Choroid plexus epithelial cell (primary cell): ENCODE data around the gene ST3GAL3.
A peak's percentile ranks its signal among the peaks of the same experiment; 100 is the strongest.

Experiments
- DNase-seq: peaks from one replicate; pipeline ENCODE4 v3.0.0-alpha.2; 2010; ENCODE audit warnings: low read depth
- H3K4me3 ChIP-seq: 2 replicates; pipeline ENCODE4 v1.5.1; 2011; ENCODE audit warnings: low read depth, mild to moderate bottlenecking, control low read depth, low read length, moderate library complexity
- TF ChIP-seq, protein P1 (sequence below): conservative IDR thresholded peaks from 2 replicates; pipeline ENCODE4 v1.5.1; 2011; ENCODE audit warnings: low read depth, mild to moderate bottlenecking, control low read depth, inconsistent platforms, low read length, moderate library complexity

Gene ST3GAL3

DNA sequence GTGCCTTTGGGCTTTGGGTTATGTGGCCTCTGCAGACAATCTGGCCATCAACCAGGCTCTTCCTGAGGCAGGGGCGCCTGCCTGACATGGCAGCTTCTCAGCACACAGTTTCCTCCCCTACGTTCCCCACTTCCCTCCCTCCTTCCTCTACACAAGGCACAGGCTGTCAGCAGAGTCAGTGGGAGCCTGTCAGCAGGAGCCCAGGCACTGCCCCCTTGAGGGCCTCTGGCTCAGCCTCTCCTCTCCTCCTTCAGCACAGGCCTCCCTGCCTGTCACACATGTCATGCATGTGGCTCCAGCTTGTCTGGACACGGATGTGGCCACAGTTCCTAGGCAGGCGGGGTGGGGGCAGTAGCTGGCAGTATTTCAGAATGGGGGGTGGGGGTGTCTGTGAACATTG, 174.1 kb downstream of the ST3GAL3 start:
- TF ChIP-seq, protein P1, sequence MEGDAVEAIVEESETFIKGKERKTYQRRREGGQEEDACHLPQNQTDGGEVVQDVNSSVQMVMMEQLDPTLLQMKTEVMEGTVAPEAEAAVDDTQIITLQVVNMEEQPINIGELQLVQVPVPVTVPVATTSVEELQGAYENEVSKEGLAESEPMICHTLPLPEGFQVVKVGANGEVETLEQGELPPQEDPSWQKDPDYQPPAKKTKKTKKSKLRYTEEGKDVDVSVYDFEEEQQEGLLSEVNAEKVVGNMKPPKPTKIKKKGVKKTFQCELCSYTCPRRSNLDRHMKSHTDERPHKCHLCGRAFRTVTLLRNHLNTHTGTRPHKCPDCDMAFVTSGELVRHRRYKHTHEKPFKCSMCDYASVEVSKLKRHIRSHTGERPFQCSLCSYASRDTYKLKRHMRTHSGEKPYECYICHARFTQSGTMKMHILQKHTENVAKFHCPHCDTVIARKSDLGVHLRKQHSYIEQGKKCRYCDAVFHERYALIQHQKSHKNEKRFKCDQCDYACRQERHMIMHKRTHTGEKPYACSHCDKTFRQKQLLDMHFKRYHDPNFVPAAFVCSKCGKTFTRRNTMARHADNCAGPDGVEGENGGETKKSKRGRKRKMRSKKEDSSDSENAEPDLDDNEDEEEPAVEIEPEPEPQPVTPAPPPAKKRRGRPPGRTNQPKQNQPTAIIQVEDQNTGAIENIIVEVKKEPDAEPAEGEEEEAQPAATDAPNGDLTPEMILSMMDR, result peak; percentile 43
- H3K4me3 ChIP-seq, result no peak overlapping the region
- peak; percentile 53 for DNase-seq

DNA sequence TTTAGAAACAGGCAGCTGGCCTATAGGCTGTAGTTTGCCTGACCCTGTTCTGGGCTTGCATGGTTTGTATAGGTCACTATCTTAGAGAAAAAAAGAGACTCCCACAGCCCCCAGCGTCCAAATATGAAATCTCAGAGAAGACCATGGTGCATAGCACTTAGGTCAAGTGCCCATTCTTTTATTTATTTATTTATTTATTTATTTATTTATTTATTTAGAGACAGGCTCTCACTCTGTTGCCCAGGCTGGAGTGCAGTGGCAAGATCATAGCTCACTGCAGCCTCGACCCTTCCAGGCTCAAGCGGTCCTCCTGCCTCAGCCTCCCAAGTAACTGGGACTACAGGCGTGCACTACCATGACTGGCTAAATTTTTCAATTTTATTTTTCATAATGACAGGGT, 175.4 kb downstream of the ST3GAL3 start:
- no peak overlapping the region for H3K4me3 ChIP-seq
- no peak for DNase-seq
- TF ChIP-seq, protein P1, result no peak

DNA sequence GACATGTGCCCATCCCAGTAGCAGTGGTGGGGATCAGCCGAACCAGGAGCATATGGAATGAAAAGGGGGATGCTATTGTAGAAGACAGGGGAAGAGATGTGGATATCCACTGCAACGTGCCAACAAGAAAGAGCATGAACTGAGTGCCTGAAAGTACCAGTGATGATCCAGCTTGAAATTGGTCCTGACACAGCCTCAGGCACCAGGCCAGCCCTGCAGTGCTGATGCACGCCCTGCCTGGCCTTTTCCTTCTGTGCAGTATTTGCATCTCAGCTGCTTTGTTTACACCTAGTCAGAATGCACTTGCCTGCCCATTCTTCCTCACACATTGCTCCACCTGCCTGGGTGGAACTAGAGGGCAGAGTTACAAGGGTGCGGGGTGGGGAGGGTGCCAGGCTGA, 176.0 kb downstream of the ST3GAL3 start:
- TF ChIP-seq, protein P1, result no peak
- no peak for DNase-seq
- H3K4me3 ChIP-seq, result no peak overlapping the region

DNA sequence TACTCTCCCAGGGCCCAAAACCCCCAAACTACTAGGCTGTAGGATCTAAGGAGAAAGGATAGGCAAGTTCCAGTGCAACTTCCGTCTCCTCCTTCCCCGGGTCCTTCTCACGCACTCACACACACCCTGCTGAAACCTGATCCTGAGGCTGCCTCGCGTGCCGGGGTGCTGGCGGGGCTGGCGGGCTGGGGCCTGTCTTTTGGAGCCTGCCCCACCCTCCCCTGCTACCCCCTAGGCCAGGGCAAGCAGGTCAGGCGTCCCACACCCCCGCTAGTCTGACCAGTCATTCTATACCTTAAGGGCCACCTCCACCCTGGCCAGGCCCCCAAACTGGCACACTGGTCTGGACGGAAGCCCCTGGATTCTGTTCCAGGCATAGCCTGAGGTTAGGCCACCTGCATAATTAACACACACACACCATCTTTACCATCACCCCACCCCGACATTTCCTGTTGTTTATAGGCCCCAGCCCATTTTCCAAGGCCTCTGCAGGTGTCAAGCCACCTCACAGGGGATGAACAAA, 178.0 kb downstream of the ST3GAL3 start:
- H3K4me3 ChIP-seq, result no peak overlapping the region
- TF ChIP-seq, protein P1, result no peak
- peak; percentile 31 for DNase-seq

DNA sequence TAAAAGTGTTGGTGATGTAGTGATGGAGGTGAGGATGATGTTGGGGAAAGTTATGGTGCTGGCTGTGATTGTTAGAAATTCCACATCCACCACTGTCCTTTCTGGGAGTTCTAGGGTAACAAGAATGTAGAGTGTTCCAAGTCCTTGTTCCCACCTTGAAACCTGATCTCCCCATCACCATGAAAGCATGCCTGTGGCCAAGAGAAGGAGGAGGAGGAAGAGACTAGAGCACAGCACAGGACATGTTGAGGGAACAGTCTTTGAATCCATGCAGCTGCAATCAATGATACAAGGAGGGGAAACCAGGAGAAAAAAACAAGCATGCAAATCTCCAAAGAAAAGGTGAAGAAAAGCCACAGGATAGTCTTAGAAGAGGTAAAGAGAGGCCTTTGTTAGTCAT, 180.4 kb downstream of the ST3GAL3 start:
- DNase-seq, result no peak
- no peak overlapping the region for H3K4me3 ChIP-seq

DNA sequence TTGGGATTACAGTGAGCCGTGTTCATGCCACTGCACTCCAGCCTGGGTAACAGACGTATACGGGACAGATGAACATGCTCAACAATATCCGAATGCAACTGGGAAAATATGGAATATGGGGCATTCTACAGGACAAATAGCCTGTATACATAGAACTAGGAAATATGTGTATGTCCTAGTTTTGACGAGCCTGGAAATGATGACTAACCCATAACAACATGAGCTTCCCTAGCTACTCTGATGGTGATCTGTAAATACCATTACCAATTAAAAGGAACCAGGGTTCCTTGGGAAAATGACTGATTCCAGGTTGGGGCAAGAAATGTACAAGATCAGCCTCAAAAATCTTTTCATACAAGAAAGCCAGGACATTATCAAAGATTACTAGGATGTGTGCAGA, 183.5 kb downstream of the ST3GAL3 start:
- TF ChIP-seq, protein P1, result no peak
- H3K4me3 ChIP-seq, result no peak overlapping the region
- peak; percentile 41 for DNase-seq

More for the DNA sequence above, 180.4 kb downstream of the ST3GAL3 start:
- TF ChIP-seq, protein P1, result no peak

DNA sequence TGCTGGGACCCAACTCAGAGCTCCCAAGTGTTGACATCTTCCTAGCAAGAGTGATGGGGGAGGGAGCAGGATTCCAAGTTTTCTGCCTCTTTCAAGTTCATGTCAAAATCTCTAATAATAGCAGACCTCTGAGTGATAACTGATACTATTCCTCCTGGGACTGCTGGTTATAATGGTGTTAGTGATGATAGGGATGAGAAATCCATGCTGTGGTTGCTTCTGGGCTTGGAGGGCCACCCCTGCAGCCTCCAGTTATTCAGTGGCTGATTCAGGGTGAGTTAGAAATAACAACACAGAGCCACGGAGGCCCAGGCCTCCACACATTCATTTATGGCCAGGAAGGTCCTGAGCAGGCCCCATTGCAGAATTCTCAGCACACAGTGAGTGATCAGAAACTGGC, 185.7 kb downstream of the ST3GAL3 start:
- H3K4me3 ChIP-seq, result no peak overlapping the region
- TF ChIP-seq, protein P1, result no peak
- peak; percentile 11 for DNase-seq
